GM19438 (cell line): ENCODE data around the gene MCF2L.

Source experiments
- ATAC-seq: cut with Tn5 transposase; IDR thresholded peaks from one replicate; pipeline ENCODE4 v1.9.1; 2021; ENCODE audit warnings: low read depth; ENCODE audit not compliant: unreplicated experiment

Gene MCF2L

GRCh38 chr13:112977091-112977490 lies 8.1 kb downstream of the MCF2L start:
- ATAC-seq = no peak

DNA sequence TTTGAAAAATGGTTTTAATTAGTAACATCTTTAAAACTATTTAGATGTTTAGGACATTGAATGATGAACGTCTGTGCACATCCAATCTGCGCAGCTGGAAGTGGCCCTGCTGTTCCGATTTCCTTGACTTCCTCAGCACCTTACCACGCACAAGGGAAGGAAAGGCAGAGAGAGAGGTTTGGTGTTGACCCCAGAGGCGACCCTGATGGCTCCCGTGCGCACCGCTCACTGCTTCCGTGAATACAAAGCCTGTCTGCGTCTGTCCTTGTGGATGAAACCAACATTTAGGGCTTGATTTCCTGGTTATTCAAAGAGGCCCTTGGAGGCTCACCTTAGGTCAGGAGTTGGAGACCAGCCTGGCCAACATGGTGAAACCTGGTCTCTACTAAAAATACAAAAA lies 8.5 kb downstream of the MCF2L start:
- no peak for ATAC-seq

DNA sequence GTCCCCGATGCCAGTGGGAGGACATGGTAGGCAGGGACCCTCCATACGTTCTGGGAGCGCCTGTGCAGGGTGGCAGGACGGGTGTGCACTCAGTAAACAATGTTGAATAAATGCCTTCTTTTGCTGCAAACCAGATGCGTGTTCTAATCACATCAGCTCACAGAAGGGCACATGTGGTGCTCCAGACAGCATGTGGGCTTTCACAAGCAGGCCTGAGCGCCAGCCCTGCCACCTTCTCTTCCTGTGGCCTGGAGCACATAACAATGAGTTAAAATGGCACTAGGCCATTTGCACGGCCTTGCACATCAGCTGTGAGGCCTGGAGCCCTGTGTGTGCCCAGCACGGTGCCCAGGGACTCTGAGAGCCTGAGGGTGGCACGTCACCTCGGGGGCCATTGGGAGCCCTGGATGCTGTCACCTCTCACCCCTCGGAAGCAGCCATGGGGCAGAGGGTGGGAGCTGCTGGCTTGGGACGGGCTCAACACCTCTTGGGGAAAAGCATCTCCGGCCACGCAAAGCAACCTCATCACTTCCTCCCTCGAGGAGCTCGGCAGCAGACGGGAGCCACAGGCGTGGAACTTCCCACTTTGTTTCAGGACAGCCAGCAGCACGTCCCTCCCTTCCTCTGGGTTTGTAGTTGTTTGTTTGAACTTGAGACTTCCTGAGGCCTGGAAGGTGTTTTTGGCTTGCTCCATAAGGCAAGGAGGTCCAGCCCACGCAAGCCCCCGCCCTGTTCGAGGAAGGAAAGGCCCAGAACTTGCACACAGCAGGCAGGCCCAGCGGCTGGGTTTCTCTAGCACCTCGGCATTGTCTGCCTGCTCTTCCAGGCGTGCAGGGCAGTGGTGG lies 9.8 kb downstream of the MCF2L start:
- ATAC-seq = no peak

- no peak for ATAC-seq
These were observed 10.4 kb downstream of the MCF2L start for GRCh38 chr13:112979406-112979902.

GRCh38 chr13:112980434-112980833 lies 11.4 kb downstream of the MCF2L start:
- no peak for ATAC-seq

DNA sequence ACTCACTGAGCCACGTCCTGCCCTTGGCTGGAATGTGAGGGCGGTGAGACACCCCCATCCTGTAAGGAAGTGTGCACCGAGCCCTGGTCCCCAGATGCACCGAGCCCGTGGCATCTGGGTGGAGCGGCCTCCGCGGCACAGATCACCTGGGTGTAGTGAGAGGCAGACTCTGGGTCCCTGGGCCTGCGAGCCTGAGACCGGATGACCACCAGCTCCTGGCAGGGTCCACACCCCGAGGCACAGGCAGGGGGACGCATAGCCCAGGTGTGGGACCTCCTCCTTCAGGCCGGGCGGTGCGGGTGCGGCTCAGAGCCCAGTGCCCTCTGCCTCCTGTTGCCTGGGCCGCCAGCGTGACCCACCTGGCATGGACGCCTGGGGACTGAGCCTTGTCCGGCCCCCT lies 12.4 kb downstream of the MCF2L start:
- ATAC-seq = no peak

- no peak for ATAC-seq
These were observed 13.4 kb downstream of the MCF2L start for GRCh38 chr13:112982281-112983041.

- no peak for ATAC-seq
These were observed 14.0 kb downstream of the MCF2L start for GRCh38 chr13:112983042-112983305.

DNA sequence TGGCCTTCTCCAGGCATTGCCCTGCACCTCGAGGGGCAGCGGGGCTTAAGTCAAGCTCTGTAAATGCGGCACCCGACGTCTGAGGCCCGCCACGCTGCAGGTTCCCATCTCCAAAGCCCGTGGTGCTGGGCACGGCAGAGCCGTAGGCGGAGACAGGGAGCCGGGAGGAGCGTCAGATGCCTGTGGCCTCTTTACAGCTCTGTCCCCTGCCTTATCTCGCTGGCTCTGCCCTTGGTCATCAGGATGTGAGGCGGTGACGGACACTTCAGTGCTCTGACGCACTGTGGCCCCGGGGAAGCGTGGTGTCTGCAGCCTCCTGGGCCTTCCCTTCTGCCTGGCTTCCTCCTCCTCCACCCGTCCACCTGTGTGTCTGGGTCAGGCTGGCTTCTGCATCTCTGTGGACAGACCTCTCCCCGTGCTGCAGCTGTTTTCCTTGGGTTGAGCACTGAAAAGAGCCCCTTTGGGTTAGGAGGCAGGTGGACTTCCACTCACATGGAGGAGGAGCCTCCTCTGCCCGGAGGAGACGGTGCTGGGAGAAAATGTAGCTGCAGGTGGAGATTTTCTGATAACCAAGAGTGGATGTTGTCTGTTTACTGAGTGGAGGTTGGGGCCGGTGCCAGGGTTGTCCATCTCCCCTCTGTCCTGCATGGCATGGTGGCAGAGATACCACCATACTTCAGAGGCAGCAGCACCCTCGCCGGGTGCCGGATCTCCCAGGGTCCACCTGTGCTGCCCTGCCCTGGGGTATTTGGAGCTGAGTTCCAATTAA lies 14.6 kb downstream of the MCF2L start:
- no peak for ATAC-seq

GRCh38 chr13:112984501-112984900 lies 15.5 kb downstream of the MCF2L start:
- ATAC-seq = no peak

DNA sequence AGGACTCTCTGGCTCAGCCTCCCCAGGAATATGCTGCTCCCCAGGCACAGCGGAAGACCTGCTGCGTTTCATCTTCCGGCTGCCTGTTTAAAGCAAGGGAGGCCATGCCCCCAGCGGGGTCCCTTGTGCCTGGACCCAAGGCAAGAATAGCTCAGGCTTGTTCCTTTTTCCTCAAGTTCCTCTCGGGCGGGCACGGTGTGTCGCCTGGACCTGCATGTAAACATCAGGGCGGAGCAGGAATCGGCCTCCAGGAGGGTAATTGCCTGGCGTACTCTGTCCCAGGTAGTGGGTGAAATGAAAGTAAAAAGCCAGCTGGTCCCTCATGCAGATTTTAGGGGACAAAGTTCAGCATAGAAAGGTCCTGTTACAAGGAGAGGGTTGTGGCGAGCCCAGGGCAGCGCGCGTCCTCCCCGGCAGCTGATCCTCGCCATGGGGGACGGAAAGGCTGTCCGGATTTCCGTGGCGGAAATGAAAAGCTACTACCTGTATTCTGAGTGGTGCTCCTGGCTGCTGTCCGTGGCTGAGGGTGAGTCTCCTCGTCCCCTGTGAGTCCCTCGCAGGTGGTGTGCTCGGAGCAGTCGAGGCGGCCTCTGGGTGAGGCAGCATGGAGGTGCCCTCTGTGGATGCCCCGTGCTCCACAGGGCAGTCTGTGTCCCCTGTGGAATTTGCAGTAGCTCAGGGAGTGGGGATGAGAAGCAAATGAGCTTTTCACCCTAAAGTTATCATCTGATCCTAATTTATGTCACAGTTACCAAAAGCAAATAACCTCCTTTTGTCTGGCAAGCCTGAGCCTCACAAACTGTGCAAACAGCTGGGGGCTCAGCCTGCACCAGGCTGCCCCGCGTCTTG lies 16.2 kb downstream of the MCF2L start:
- no peak for ATAC-seq

DNA sequence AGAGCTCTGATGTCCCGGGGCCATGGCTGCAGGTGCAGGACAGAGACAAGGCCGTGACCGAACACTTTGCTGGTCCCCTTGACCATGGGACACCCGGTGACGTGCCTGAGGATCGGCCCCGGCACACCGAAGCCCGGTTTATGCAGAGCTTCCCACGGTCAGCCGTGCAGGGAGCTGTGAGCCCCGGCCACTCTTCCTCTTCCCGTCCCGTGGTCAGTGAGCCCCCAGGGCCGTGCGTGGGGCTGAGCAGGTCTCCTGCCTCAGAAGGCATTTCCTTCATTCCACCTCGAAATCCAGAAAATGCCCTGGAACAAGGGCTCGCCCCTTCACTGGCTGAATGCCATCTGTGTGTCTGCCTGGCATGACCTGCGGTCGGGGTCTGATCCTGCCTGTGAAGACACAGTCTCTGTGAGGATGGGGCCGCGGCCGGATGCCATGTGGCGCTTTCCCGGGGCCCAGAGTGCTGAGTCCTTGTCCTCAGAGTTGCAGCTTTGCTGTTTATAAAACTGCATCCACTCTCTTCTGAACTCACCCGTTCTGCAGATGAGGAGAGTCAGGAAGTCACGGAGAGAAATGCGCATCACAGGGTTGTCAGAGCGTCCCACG lies 16.9 kb downstream of the MCF2L start:
- ATAC-seq = no peak

- ATAC-seq = no peak
These were observed 17.5 kb downstream of the MCF2L start for GRCh38 chr13:112986470-112986869.

- ATAC-seq = no peak
These were observed 18.1 kb downstream of the MCF2L start for GRCh38 chr13:112986946-112987681.

DNA sequence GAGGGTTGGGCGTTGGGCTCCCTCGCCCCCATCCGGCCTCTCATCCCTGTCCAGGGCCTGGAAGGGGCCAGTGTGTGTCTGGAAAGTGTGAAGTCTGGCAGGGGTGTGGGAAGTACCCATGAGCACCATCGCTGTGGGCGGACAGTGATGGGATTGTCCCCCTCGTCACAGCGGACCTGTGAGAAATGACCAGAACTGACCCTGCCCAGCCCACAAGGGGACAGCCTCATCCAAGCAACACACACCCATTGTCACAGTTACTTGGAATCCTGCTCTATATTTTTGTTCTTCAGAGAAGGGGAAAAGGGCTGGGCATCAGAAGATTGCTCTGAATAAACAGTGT lies 18.6 kb downstream of the MCF2L start:
- no peak for ATAC-seq

GRCh38 chr13:112990783-112991182 lies 21.8 kb downstream of the MCF2L start:
- no peak for ATAC-seq

DNA sequence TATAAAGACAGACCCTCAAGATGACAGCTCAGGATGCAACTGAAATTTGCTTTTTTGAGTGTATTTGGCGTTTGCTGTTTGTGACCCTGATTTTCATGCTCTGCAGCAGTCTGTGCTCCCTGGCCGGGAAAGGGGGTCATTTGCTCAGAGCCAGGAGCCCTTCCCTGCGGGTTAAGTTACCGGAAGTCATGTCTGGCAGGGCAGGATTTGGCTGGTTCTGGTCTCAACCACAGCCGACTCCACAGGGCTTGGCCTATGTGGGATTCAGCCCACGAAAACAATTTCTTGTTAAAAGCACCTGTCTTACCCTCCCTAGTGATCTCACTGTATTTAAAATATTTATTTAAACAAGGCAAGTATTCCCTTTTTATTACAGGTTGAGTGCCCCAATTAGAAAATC lies 22.6 kb downstream of the MCF2L start:
- ATAC-seq = no peak

GRCh38 chr13:112992931-112993680 lies 24.1 kb downstream of the MCF2L start:
- ATAC-seq = no peak
